ENCODE data around the gene POLD3.

The POLD3 gene

GRCh38 chr11:74691755-74692154, 99.4 kb downstream of the POLD3 start:
- DNase-seq (ENCODE audit: low spot score): no peak

All from ecto neural progenitor cell (in vitro differentiated cells).